Hematopoietic multipotent progenitor cell treated with erythropoietin and hydrocortisone succinate and interleukin-3 and kit ligand, for 17 days (in vitro differentiated cells): ENCODE data around the gene MRPL33.
"Not testable (repeated sequence)": the region's sequence is repeated elsewhere in the genome, so short reads cannot be mapped to it uniquely, and the experiment has no call there.

Source experiments
- DNase-seq: peaks from one replicate; pipeline ENCODE4 v3.0.0-alpha.2; 2015; ENCODE audit warnings: low spot score

Gene MRPL33

GRCh38 chr2:27741673-27742072, 29.8 kb upstream of the MRPL33 start:
- DNase-seq = no peak

GRCh38 chr2:27742571-27742970, 28.9 kb upstream of the MRPL33 start:
- DNase-seq = no peak

GRCh38 chr2:27745494-27745893, 26.0 kb upstream of the MRPL33 start:
- DNase-seq = not testable (repeated sequence)

GRCh38 chr2:27746325-27746724, 25.2 kb upstream of the MRPL33 start:
- DNase-seq = no peak

- no peak for DNase-seq
Measured at GRCh38 chr2:27747827-27748352, 23.6 kb upstream of the MRPL33 start.

- not testable (repeated sequence) for DNase-seq
Measured at GRCh38 chr2:27748803-27749554, 22.5 kb upstream of the MRPL33 start.

GRCh38 chr2:27751377-27751776, 20.1 kb upstream of the MRPL33 start:
- no peak for DNase-seq

- no peak for DNase-seq
Measured at GRCh38 chr2:27752551-27753237, 18.8 kb upstream of the MRPL33 start.

- DNase-seq = peak; percentile 22
Measured at GRCh38 chr2:27754138-27754588, 17.4 kb upstream of the MRPL33 start.

- DNase-seq = no peak
Measured at GRCh38 chr2:27754831-27755230, 16.7 kb upstream of the MRPL33 start.

GRCh38 chr2:27756091-27756490, 15.4 kb upstream of the MRPL33 start:
- no peak for DNase-seq

- no peak for DNase-seq
Measured at GRCh38 chr2:27756544-27757498, 14.7 kb upstream of the MRPL33 start.

GRCh38 chr2:27762951-27763906, 8.3 kb upstream of the MRPL33 start:
- no peak for DNase-seq

GRCh38 chr2:27763907-27764267, 7.6 kb upstream of the MRPL33 start:
- no peak for DNase-seq

- DNase-seq = not testable (repeated sequence)
Measured at GRCh38 chr2:27764526-27764925, 7.0 kb upstream of the MRPL33 start.

GRCh38 chr2:27765621-27766286, 5.8 kb upstream of the MRPL33 start:
- DNase-seq = no peak

GRCh38 chr2:27766287-27766661, 5.2 kb upstream of the MRPL33 start:
- DNase-seq = no peak

- DNase-seq = no peak
Measured at GRCh38 chr2:27771202-27771547, 344 bp upstream of the MRPL33 start.

GRCh38 chr2:27772804-27773203, 1.3 kb downstream of the MRPL33 start:
- no peak for DNase-seq

- no peak for DNase-seq
Measured at GRCh38 chr2:27773959-27774358, 2.4 kb downstream of the MRPL33 start.

- DNase-seq = no peak
Measured at GRCh38 chr2:27776097-27776496, 4.6 kb downstream of the MRPL33 start.
